C4-2B (cell line): ENCODE data around the gene AFAP1L2.
"Not testable (repeated sequence)": the region's sequence is repeated elsewhere in the genome, so short reads cannot be mapped to it uniquely, and the experiment has no call there.

ENCODE experiments used
- CTCF ChIP-seq: fragments of 450-650 bp; conservative IDR thresholded peaks from 2 replicates; pipeline ENCODE4 v1.5.1; 2017; ENCODE audit warnings: mild to moderate bottlenecking
- ZFX ChIP-seq: fragments of 450-650 bp; IDR thresholded peaks from 2 replicates; pipeline ENCODE4 v1.6.1; 2017

- TF ChIP-seq CTCF, ZFX: not testable (repeated sequence)
Measured at GRCh38 chr10:114349071-114349470, 55.2 kb downstream of the AFAP1L2 start.
